ENCODE measurements around the gene TGFB1I1. TPM values are rescaled to one million over a fixed set of nuclear protein-coding genes. Genes with fewer than 3 reads are reported as not detected.

The TGFB1I1 gene
- total and polyA plus RNA-seq, 2 of the 13 experiments (the other 11 are each of a cell fraction or from before 2014, with no cell fraction given) = 0.80 to 2.9 TPM

GRCh38 chr16:31484491-31485171 is 12.7 kb downstream of the TGFB1I1 start (continued):
- TF ChIP-seq ZNF704 (CRISPR knock-in tag; IDR thresholded peaks at IDR 0.05; ENCODE audit: borderline replicate concordance) = peak; percentile 52; the same call in 1 of the 2 replicates
- peak; percentile 68; the same call in 1 of the 2 replicates for TF ChIP-seq ZNF800 (CRISPR knock-in tag; IDR thresholded peaks at IDR 0.05)
- peak; percentile 83 for TF ChIP-seq TEAD3 (CRISPR knock-in tag; optimal IDR thresholded peaks at IDR 0.05; ENCODE audit: borderline replicate concordance)
- TF ChIP-seq NPAS2 (CRISPR knock-in tag; IDR thresholded peaks at IDR 0.05; ENCODE audit: borderline replicate concordance) = 0 out of 2 replicates have a peak, but pooled peaks have one; percentile 18
- peak; percentile 93; the same call in 1 of the 2 replicates for TF ChIP-seq ZNF292 (CRISPR knock-in tag; IDR thresholded peaks at IDR 0.05; ENCODE audit: borderline replicate concordance, low read depth)
- TF ChIP-seq REPIN1 (CRISPR knock-in tag; IDR thresholded peaks at IDR 0.05; ENCODE audit: borderline replicate concordance, low read depth) = 0 out of 2 replicates have a peak, but pooled peaks have one; percentile 42
- peak; percentile 95 for TF ChIP-seq ZNF687 (CRISPR knock-in tag; IDR thresholded peaks at IDR 0.05)
- no peak for TF ChIP-seq KLF9 (CRISPR knock-in tag; IDR thresholded peaks at IDR 0.05; ENCODE audit: low read depth)
- no peak for TF ChIP-seq RBM22 (optimal IDR thresholded peaks at IDR 0.05; ENCODE audit: low read length)
- TF ChIP-seq MEF2D (CRISPR knock-in tag; IDR thresholded peaks at IDR 0.05) = peak; percentile 84
- 0 out of 2 replicates have a peak, but pooled peaks have one; percentile 26 for TF ChIP-seq HNRNPL (IDR thresholded peaks at IDR 0.05; ENCODE audit: low read depth, low read length)
- 0 out of 2 replicates have a peak, but pooled peaks have one; percentile 52 for TF ChIP-seq NFKBIZ (CRISPR knock-in tag; IDR thresholded peaks at IDR 0.05)
- TF ChIP-seq MAFG (CRISPR knock-in tag; IDR thresholded peaks at IDR 0.05) = no peak
